Occipital lobe (tissue), 1 donor: ENCODE results near the gene CAPN12. TPM values are rescaled to one million over a fixed set of nuclear protein-coding genes. Genes with fewer than 3 reads are reported as not detected.

ENCODE experiments used
- total RNA-seq: library from RNA; depleted of rRNA; stranded (reverse); fragments of >200 nt; gene quantifications from one replicate; pipeline ENCODE4 v1.2.3, GENCODE V29; 2014

CAPN12 gene
- total RNA-seq, 1 donor from 2014 or later: not detected

Other genes with a start within 250 kb of the CAPN12 start
- 0.16 TPM for gene MAP4K1, start 126.5 kb downstream of the CAPN12 start, total RNA-seq
- 149 TPM for gene EIF3K, start 125.3 kb downstream of the CAPN12 start, total RNA-seq
- gene ACTN4, start 96.8 kb downstream of the CAPN12 start, total RNA-seq: 53.2 TPM
- 1.1 TPM for gene LGALS7, start 29.0 kb upstream of the CAPN12 start, total RNA-seq
- gene LGALS7B, start 44.7 kb upstream of the CAPN12 start, total RNA-seq: not detected
- 1.4 TPM for gene LGALS4, start 68.5 kb upstream of the CAPN12 start, total RNA-seq
- gene ECH1, start 87.3 kb upstream of the CAPN12 start, total RNA-seq: 12.9 TPM
- 350 TPM for gene HNRNPL, start 105.5 kb upstream of the CAPN12 start, total RNA-seq
- gene RINL, start 133.8 kb upstream of the CAPN12 start, total RNA-seq: 2.5 TPM
- gene SIRT2, start 155.1 kb upstream of the CAPN12 start, total RNA-seq: 57.2 TPM
- gene NFKBIB, start 155.5 kb upstream of the CAPN12 start, total RNA-seq: 4.1 TPM
- 1.1 TPM for gene CCER2, start 167.7 kb upstream of the CAPN12 start, total RNA-seq
- gene SARS2, start 186.3 kb upstream of the CAPN12 start, total RNA-seq: 5.0 TPM
- 13.1 TPM for gene MRPS12, start 186.5 kb upstream of the CAPN12 start, total RNA-seq
- gene FBXO17, start 231.3 kb upstream of the CAPN12 start, total RNA-seq: 3.6 TPM